Mesodermal cell (in vitro differentiated cells): ENCODE data around the gene LDLRAD4.

Source experiments
- H3K27ac ChIP-seq: 2 replicates; pipeline ENCODE4 v1.7.0; 2013; ENCODE audit warnings: mild to moderate bottlenecking, low read depth, low read length, moderate library complexity; ENCODE audit not compliant: severe bottlenecking
- H3K36me3 ChIP-seq: 2 replicates; pipeline ENCODE4 v1.7.1; 2013; ENCODE audit warnings: mild to moderate bottlenecking, low read length, moderate library complexity; ENCODE audit not compliant: control insufficient read depth, insufficient read depth
- H3K4me1 ChIP-seq: one replicate; pipeline ENCODE4 v1.7.1; 2013; ENCODE audit warnings: mild to moderate bottlenecking, low read length; ENCODE audit not compliant: insufficient read depth, control insufficient read depth, poor library complexity, severe bottlenecking
- H3K4me3 ChIP-seq: 2 replicates; pipeline ENCODE4 v1.7.0; 2013; ENCODE audit warnings: low read length, control low read depth, mild to moderate bottlenecking; ENCODE audit not compliant: insufficient read depth, poor library complexity, severe bottlenecking; ENCODE audit errors: extremely low read depth
- H3K9me3 ChIP-seq: 2 replicates; pipeline ENCODE4 v1.7.1; 2013; ENCODE audit warnings: mild to moderate bottlenecking, low read length, moderate library complexity; ENCODE audit not compliant: control insufficient read depth
- WGBS, 2 experiments: methylation state at CpG; one replicate each; pipeline ENCODE4 v1.1.5; 2013; ENCODE audit warnings: missing lambda C conversion rate in 2 of 2; ENCODE audit not compliant: insufficient coverage in 2 of 2; 5-methylcytosine and 5-hydroxymethylcytosine counted together

Gene LDLRAD4

GRCh38 chr18:13398631-13399030, 180.1 kb downstream of the LDLRAD4 start:
- H3K36me3 ChIP-seq: no peaks in the 10 kb centered on the region
- H3K27ac ChIP-seq: no peak overlapping the region
- no peaks in the 10 kb centered on the region for H3K9me3 ChIP-seq
- H3K4me1 ChIP-seq: no peaks in the 10 kb centered on the region
- WGBS, 2 experiments: 95 to 97% methylated on average over 7 to 10 of the region's 11 CpGs
- no peak overlapping the region for H3K4me3 ChIP-seq

GRCh38 chr18:13399511-13399910, 181.0 kb downstream of the LDLRAD4 start:
- no peak overlapping the region for H3K4me3 ChIP-seq
- no peaks in the 10 kb centered on the region for H3K9me3 ChIP-seq
- H3K27ac ChIP-seq: no peak overlapping the region
- H3K4me1 ChIP-seq: no peaks in the 10 kb centered on the region
- no peaks in the 10 kb centered on the region for H3K36me3 ChIP-seq
- WGBS, 2 experiments: 92 to 98% methylated on average over 4 of the region's 8 CpGs

- no peak overlapping the region for H3K27ac ChIP-seq
- WGBS, 2 experiments: 93 to 97% methylated on average over 9 to 11 of the region's 11 CpGs
- no peak overlapping the region for H3K4me3 ChIP-seq
Measured at GRCh38 chr18:13400636-13401315, 182.2 kb downstream of the LDLRAD4 start.

GRCh38 chr18:13401404-13401803, 182.8 kb downstream of the LDLRAD4 start:
- WGBS, 2 experiments: 91 to 98% methylated on average over 7 of the region's 8 CpGs
- Histone ChIP-seq H3K36me3 (no peaks in the 10 kb centered on the region), H3K4me3 (no peak overlapping the region), H3K27ac (no peak overlapping the region), H3K9me3 (no peaks in the 10 kb centered on the region), H3K4me1 (no peaks in the 10 kb centered on the region)

More at GRCh38 chr18:13400636-13401315, 182.2 kb downstream of the LDLRAD4 start:
- H3K4me1 ChIP-seq: no peaks in the 10 kb centered on the region
- no peaks in the 10 kb centered on the region for H3K9me3 ChIP-seq
- no peaks in the 10 kb centered on the region for H3K36me3 ChIP-seq

- no peak overlapping the region for H3K27ac ChIP-seq
- no peaks in the 10 kb centered on the region for H3K4me1 ChIP-seq
- WGBS, 2 experiments: 93 to 96% methylated on average over 10 of the region's 10 CpGs
- H3K36me3 ChIP-seq: no peaks in the 10 kb centered on the region
- no peak overlapping the region for H3K4me3 ChIP-seq
- no peaks in the 10 kb centered on the region for H3K9me3 ChIP-seq
Measured at GRCh38 chr18:13401826-13402225, 183.3 kb downstream of the LDLRAD4 start.

- 91 to 95% methylated on average over 28 to 31 of the region's 31 CpGs for WGBS, 2 experiments
- no peaks in the 10 kb centered on the region for H3K4me1 ChIP-seq
- no peaks in the 10 kb centered on the region for H3K36me3 ChIP-seq
- H3K27ac ChIP-seq: no peak overlapping the region
- no peaks in the 10 kb centered on the region for H3K9me3 ChIP-seq
- H3K4me3 ChIP-seq: no peak overlapping the region
Measured at GRCh38 chr18:13403786-13404549, 185.4 kb downstream of the LDLRAD4 start.

- no peak overlapping the region for H3K4me3 ChIP-seq
- H3K36me3 ChIP-seq: no peaks in the 10 kb centered on the region
- H3K27ac ChIP-seq: no peak overlapping the region
- WGBS, 2 experiments: 92 to 93% methylated on average over 15 to 17 of the region's 17 CpGs
- no peaks in the 10 kb centered on the region for H3K9me3 ChIP-seq
- no peaks in the 10 kb centered on the region for H3K4me1 ChIP-seq
Measured at GRCh38 chr18:13405305-13406038, 186.9 kb downstream of the LDLRAD4 start.

GRCh38 chr18:13406049-13406615, 187.6 kb downstream of the LDLRAD4 start:
- no peaks in the 10 kb centered on the region for H3K4me1 ChIP-seq
- H3K9me3 ChIP-seq: no peaks in the 10 kb centered on the region
- no peak overlapping the region for H3K4me3 ChIP-seq
- H3K27ac ChIP-seq: no peak overlapping the region
- WGBS, 2 experiments: 77 to 88% methylated on average over 8 to 9 of the region's 9 CpGs
- H3K36me3 ChIP-seq: no peaks in the 10 kb centered on the region

GRCh38 chr18:13406736-13407135, 188.2 kb downstream of the LDLRAD4 start:
- Histone ChIP-seq H3K27ac (no peak overlapping the region), H3K9me3 (peaks cover 1% of the 10 kb centered on the region), H3K36me3 (no peaks in the 10 kb centered on the region), H3K4me1 (no peaks in the 10 kb centered on the region), H3K4me3 (no peak overlapping the region)
- WGBS, 2 experiments: 88 to 95% methylated on average over 5 to 8 of the region's 11 CpGs

- no peak overlapping the region for H3K4me3 ChIP-seq
- H3K36me3 ChIP-seq: no peaks in the 10 kb centered on the region
- no peak overlapping the region for H3K27ac ChIP-seq
- no peaks in the 10 kb centered on the region for H3K4me1 ChIP-seq
- 75 to 100% methylated on average over 2 to 3 of the region's 4 CpGs for WGBS, 2 experiments
- peaks cover 5% of the 10 kb centered on the region for H3K9me3 ChIP-seq
Measured at GRCh38 chr18:13407484-13407883, 188.9 kb downstream of the LDLRAD4 start.
